ENCODE results near the gene MAP3K14.

DNA sequence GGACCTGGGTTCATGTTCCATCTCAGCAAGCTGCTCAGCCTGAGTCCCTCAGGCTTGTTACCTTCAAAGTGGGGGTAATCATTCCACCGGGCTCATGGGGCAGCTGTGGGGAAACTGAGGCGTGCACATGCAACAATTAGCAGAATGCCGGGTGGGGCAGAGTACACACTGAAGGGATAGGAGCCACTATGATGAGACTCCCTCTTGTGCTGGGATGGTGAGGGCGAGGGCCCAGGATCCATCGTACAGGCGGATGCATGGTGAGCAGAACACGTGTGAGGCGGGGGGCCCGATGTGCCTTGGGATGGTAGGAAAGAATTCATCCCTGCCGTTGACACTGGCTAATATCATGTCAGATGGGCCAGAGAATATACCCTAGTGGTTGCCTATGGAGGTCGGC is 25.5 kb upstream of the MAP3K14 start:
- TF ChIP-seq, protein P1, sequence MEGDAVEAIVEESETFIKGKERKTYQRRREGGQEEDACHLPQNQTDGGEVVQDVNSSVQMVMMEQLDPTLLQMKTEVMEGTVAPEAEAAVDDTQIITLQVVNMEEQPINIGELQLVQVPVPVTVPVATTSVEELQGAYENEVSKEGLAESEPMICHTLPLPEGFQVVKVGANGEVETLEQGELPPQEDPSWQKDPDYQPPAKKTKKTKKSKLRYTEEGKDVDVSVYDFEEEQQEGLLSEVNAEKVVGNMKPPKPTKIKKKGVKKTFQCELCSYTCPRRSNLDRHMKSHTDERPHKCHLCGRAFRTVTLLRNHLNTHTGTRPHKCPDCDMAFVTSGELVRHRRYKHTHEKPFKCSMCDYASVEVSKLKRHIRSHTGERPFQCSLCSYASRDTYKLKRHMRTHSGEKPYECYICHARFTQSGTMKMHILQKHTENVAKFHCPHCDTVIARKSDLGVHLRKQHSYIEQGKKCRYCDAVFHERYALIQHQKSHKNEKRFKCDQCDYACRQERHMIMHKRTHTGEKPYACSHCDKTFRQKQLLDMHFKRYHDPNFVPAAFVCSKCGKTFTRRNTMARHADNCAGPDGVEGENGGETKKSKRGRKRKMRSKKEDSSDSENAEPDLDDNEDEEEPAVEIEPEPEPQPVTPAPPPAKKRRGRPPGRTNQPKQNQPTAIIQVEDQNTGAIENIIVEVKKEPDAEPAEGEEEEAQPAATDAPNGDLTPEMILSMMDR (IDR thresholded peaks at IDR 0.05): no peak
- no peak for TF ChIP-seq POLR2A (IDR thresholded peaks at IDR 0.05)

All from esophagus squamous epithelium (tissue), 4 donors.